NCI-H128 (cell line): ENCODE results near the gene BMF.
"Not testable (repeated sequence)": the region's sequence is repeated elsewhere in the genome, so short reads cannot be mapped to it uniquely, and the experiment has no call there.

ENCODE experiments used
- DNase-seq: peaks from one replicate; lab custom pipeline; 2025; ENCODE audit not compliant: unreplicated experiment; lab: John Stamatoyannopoulos, UW

Gene BMF

DNA sequence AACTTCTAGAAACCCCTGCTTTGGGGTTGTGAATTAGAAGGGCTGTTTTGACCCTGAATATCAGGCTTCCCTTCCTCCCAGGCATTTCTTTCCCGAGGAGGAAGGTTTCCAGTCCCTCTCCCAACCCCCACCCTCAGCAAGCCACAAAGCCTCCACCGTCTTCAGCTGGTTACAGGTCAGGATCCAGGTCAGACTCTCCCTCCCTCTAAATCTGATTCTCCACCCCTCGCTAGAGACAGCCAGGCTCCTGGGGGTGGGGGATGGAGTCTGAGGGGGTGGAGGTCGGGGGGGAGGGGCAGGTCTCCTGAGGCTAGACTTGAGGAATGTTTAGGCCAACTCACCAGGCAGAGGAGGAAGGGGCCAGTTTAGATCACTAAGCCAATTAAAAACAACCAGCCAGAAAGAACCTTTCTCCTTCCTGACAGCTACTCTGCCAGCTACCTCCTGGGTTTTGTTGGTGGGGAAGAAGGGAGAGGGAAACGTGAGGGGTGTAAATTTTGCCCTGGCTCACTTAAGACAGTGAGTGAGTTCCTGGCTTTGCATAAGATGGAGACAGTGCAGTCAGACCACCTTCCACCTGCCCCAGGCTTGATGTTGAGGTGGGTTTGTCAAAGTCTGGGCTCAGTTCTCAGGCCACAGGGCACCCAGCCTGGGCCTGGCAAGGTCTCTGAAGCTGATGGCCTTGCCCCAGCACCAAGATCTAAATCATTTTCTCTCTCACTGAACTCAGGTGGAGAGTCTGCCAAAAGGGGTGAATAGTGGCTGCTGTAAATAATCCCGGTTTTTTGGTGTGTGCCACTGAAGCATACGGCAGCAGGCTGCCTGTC, 19.5 kb downstream of the BMF start:
- DNase-seq: no peak

- no peak for DNase-seq
Measured at GRCh38 chr15:40087991-40088928, 20.4 kb downstream of the BMF start.

GRCh38 chr15:40087068-40087810, 21.4 kb downstream of the BMF start:
- no peak for DNase-seq

- no peak for DNase-seq
Measured at GRCh38 chr15:40085266-40085665, 23.4 kb downstream of the BMF start.

DNA sequence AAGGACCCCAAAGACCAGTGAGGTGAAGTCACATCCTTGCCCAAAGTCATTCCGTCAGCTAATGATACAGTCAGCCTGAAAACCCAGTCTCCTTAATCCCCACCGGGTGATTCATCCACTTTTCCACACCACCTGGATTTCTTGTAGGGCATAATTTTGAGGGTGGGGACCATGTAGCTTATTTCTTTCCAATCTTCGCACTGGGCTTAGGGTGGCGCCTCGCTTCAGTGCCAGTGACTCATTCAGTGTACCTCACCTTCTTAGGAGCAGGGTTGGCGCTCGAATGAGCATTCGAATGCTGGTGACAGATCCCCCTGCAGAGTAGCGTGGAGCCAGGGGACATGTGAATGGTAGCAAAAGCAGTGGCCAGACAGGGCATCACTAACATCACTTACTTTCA, 24.0 kb downstream of the BMF start:
- DNase-seq: no peak

DNA sequence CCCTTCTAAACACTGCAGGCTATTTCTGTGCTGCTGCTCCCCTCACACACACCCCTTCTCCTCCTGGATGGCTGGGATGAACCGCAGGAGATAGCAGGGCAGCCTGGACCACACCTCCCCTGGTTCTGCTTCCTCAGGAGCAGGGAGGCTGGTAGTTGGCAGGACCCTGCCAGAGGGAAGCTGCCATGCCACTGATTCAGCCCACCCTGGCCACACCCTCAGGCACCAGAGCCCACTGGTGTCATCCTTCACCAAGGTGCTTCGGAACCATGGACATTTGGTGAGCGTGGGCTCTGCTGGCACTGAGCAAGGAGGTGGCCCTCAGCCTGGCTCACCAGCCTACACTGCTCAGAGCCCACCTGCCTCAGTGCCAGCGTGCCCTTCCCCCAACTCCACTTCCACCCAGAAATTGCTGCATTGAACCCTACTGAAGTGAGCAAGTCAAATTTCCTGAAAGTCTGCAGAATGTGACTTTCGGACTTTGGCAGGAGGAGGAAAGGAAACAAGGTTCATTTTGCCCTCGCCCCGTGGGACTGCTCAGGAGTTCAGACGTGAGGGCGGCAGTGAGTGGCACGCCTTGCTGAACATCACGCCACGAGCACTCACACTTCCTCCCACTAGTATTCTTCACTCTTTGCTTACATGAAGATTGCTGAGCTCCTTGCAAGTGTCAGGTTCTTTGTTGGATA, 26.3 kb downstream of the BMF start:
- DNase-seq: no peak

DNA sequence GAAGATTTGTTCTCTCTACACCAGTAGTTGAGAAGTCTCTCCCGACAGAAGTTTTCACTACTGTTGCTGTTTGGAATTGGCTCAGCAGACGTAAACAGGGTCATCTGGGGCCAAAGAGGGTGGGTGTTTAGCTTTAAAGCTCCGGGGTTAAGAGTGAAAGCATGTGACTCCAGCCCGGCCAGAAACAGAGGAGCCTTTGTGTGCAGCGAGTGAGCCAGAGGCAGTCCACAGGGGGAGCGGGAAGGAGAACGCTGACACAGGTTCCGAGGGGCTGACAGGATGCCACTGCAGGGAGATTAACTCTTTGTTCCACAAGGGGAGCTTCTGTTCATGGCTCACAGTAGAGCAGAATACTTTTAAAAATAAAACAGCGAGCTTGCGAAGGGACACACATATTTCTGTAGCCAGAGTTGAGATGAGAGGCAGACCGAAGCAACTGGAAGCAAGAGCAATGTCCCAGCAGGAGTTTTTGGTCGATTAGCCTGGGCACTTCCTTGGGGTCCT, 26.9 kb downstream of the BMF start:
- DNase-seq: no peak

DNA sequence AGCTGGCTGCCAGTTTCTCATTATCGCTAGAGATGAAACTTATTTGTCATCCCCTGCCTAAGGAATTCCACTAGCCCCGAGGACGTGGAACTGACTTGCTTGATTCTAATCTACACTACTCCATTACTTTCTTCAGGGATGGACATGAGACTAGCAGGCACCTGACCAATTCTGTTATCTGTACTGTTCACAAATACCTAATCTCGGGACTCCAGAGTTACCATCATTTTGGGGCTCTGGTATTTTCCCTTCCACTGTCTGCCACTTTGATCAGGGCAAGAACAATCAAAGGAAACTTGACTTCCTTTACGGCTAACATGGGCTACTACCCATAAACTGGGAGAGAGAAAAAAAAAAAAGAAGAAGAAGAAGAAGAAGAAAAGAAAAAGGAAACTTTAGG, 27.8 kb downstream of the BMF start:
- DNase-seq: no peak

DNA sequence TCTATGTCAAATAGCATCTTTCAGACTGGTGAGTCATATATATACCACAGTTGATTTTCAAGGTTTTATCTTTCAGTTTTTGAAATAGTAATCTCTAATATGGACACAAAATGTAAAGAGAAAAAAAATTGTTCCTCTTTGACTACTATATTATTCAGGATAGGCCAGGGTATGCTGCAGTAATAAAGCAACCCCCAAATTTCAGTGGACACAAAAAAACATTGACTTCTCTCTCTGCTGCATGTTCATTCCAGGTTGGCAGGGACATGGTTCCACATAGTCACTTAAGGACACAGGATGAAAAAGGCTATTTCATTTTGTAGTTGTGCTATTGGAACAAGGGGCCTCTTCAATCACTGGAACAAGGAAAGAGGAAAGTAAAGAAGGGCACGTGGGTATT, 28.6 kb downstream of the BMF start:
- no peak for DNase-seq

DNA sequence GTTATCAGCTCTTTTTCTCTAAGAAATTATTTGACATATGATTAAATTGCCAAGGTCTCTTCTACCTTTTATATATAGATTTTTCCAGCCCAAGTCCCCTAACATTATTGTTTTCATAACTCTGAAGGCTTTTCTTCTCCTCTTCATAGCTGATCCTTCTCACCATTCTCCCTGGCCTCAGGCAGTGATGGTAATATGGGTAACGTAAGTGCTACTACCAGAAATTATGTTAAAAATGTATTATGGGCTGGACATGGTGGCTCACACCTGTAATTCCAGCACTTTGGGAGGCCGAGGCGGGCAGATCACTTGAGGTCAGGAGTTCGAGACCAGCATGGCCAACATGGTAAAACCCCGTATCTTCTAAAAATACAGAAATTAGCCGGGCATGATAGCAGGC, 29.2 kb downstream of the BMF start:
- DNase-seq: no peak

DNA sequence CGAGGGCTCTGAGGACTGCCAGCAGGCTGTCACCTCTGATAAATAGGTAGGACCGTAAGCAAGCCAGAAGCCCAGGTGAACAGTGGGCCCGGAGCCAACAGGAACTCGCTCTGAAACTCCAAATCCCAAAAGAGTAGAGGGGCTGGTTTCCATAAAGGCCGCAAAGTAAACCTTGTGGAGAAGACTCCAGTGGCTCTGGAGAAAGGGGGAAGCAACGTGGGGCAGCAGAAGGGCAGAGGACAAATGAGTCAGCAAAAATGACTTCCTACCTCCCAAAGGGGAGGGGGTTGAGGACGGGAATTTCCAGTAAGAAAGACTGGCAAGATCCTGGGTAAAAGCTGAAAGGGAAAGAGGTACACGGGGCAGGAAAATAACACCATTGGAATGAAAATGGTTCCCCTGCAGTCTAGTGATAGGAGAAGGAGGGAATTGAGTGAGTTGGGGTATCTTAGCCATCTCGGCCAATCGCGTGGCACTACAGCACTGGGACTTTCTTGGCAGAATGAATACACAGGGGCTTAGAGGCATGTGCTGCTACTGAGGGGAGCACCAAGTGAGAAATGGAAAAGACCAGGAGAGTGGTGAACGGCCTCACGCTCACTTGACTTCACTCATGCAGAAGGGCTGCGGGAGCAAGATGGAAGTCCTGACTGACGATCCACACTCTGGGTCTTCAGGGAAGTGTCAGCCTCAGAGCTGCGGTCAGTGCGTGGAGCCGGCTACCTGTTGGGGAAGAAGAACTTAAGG, 33.2 kb downstream of the BMF start:
- DNase-seq: no peak

DNA sequence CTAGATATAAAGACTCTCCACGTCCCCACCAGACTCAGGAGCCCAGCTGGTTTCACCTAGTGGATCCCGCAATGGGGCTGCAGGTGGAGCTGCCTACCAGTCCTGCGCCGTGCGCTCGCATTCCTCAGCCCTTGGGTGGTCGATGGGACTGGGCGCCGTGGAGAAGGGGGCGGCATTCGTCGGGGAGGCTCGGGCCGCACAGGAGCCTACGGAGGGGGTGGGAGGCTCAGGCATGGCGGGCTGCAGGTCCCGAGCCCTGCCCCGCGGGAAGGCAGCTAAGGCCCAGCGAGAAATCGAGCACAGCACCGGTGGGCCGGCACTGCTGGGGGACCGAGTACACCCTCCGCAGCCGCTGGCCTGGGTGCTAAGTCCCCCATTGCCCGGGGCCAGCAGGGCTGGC, 34.0 kb downstream of the BMF start:
- not testable (repeated sequence) for DNase-seq

- DNase-seq: not testable (repeated sequence)
Measured at GRCh38 chr15:40073716-40074490, 34.8 kb downstream of the BMF start.

DNA sequence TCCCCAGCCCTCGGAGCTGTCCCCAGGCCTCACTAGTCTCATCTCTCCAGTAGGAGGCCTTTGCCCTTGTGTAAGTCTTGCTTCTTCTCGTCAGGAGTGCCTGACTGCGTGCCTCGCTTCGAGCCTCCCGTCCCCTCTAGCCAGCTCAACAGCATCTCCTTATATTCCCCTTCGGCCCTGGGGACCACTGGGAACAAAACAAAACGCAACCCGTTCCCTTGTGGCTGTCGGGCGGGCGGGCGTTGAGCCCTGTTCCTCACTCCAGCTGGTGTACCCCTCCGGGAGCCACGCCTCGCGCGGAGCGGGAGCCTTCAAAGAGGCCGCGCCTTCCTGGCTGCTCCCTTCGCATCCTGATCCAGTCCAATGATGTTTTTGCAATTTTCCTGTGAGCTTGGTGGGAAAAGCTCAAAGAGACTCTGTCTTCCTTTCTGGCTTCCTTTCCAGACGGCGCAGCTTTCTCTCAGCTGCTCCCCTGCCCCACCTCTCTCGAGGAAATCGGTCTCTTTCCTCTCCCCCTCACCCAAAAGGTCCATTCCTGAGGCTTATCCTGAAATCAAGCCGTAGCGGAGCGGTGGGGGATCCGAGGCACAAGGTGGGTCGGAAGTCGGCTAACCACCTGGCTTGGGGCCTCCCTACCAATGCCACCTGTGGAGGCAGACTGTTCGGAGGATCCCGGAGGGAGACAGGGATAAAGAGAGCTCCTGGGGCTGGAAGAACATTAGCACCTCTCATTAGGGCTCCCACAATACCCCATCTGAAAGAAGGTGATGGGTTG, 36.3 kb downstream of the BMF start:
- no peak for DNase-seq

DNA sequence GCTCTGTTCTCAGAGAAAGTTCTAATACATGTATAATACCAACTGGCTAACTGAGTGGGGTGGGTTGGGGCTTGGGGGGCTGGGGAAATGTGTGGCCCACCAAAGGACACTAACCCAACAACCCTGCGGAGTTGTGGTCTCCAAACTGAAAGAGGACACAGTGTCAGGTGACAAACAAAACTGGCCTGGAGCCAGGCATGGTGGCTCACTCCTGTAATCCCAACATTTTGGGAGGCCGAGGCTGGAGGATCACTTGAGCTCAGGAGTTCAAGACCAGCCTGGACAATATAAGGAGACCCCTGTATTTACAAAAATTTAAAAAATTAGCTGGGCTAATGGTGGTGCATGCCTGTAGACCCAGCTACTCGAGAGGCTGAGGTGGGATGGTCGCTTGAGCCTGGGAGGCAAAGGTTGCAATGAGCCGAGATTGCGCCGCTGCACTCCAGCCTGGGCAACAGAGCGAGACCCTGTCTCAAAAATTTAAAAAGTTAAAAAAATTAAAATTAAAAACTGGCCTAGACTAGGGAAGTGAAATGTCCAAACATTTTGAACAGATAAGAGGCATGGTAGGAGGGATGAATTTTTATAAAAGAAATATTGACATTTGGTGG, 38.0 kb downstream of the BMF start:
- no peak for DNase-seq

GRCh38 chr15:40070166-40070557, 38.5 kb downstream of the BMF start:
- DNase-seq: no peak

DNA sequence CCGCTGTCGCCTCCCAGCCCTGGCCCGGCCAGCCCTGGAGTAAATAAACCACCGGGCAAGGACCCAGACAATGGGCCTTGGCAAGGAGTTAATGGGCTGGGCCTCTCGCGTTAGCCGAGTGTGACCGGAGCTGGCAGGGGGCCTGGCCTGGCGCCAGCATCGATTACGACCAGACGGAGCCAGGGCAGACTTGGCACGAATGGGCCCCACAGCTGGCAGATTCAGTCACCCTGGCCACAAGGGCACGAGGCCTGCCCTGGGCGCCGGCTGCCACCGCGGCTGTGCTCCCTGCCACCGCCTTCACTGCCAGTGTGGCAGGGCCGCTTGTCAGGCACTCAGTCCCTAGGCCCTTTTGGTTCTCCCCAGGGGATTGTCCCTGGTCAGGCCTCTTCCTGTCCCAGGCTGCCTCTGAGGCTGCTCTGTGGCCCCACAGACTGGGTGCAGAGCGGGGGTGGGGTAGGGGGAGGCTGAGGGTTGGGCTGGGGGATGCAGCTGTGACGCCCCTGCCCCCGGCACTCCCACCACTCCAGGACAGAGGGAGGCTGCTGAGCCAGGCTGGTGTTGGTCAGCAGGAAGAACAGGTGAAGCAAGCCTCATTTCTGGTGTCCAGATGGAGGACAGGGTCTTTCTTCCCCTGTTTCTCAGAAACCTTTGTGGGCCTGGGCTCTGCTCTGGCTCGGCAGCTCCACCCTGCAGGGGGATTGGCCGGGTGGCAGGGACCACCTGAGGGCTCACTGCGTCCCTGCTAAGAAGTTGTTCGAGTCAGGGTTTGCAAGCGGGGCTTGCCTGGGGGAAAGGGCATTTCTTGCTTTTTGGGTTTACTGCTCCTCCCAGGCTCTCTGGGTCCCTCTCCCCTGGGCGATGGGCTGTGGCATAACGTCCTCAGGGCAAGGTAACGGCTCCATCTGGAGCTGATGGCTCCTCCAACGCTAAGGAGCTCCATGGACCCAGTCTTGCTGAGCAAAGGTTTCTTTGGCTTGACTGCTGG, 39.2 kb downstream of the BMF start:
- DNase-seq: peak; percentile 87
